HCT116 (cell line): ENCODE results near the gene CELF2. TPM values are rescaled to one million over a fixed set of nuclear protein-coding genes. Genes with fewer than 3 reads are reported as not detected.

Experiments
- ATAC-seq: fragments of 200-7000 bp; cut with Tn5 transposase; 2 replicates; pipeline ENCODE4 v1.9.1; 2020; ENCODE audit warnings: mild to moderate bottlenecking, moderate library complexity
- BruUV-seq: library from RNA; stranded (reverse); fragments of 400-500 nt; replicated peaks from 2 replicates; lab custom pipeline; 2021; lab: Mats Ljungman, UMichigan
- CTCF ChIA-PET: fragments of 300-600 bp; sonication (Branson Sonifier 250); formaldehyde crosslinking; loops from one replicate; lab custom pipeline; 2021; ENCODE audit warnings: antibody characterized with exemption; lab: Charles Lee
- POLR2A ChIA-PET: fragments of 300-600, 350-600 bp; sonication (Branson Sonifier 250); formaldehyde crosslinking; loops from one replicate; lab custom pipeline; 2021; ENCODE audit warnings: antibody characterized with exemption; lab: Charles Lee
- RAD21 ChIA-PET, 2 experiments: fragments of 300-600 bp; sonication (Branson Sonifier 250); formaldehyde crosslinking; loops; one replicate each; lab custom pipeline; 2023; ENCODE audit warnings: low total read pairs in 2 of 2; ENCODE audit not compliant: uncharacterized antibody in 2 of 2, unreplicated experiment in 2 of 2, low non-redundant PET in 1 of 2; lab: Charles Lee
- DNase-seq: peaks from one replicate; pipeline ENCODE4 v3.0.0-alpha.2; 2010; ENCODE audit warnings: low read depth, low spot score
- H2AFZ ChIP-seq: fragments of 200-600 bp; shearing (Covaris generic), sonication (generic); 2 replicates; pipeline ENCODE4 v1.6.1; 2017; ENCODE audit warnings: low read depth, mixed run types, mixed read lengths, antibody characterized with exemption, low read length; ENCODE audit not compliant: poor library complexity, severe bottlenecking
- H3K27ac ChIP-seq: 2 replicates; pipeline ENCODE4 v1.5.1; 2012; ENCODE audit warnings: low read depth, low read length
- H3K27me3 ChIP-seq: fragments of 200-600 bp; sonication (generic); 2 replicates; pipeline ENCODE4 v1.6.1; 2016; ENCODE audit warnings: mixed run types, low read length, mixed read lengths; ENCODE audit not compliant: insufficient read depth
- H3K36me3 ChIP-seq, 2 experiments: fragments of 200-500 bp in 1 of 2; fragments of 200-600 bp in 1 of 2; sonication (Bioruptor generic) in 1 of 2; sonication (generic) in 1 of 2; 2 replicates each; pipeline versions ENCODE4 v1.5.1 to v1.6.1; 2014 to 2016; ENCODE audit warnings: low read length in 2 of 2, inconsistent platforms in 1 of 2, mixed read lengths in 1 of 2, mixed run types in 1 of 2; ENCODE audit not compliant: insufficient read depth in 2 of 2, control insufficient read depth in 1 of 2
- H3K4me1 ChIP-seq, 2 experiments: fragments of 200-600 bp in 1 of 2; sonication (generic) in 1 of 2; 2 replicates each; pipeline versions ENCODE4 v1.5.1 to v1.6.1; 2012 to 2017; ENCODE audit warnings: low read length in 2 of 2, inconsistent platforms in 1 of 2, mild to moderate bottlenecking in 1 of 2, mixed read lengths in 1 of 2, mixed run types in 1 of 2, moderate library complexity in 1 of 2; ENCODE audit not compliant: insufficient read depth in 2 of 2, control insufficient read depth in 1 of 2
- H3K4me2 ChIP-seq: fragments of 200-600 bp; sonication (generic); 2 replicates; pipeline ENCODE4 v1.6.1; 2017; ENCODE audit warnings: mixed run types, low read length, mixed read lengths
- H3K4me3 ChIP-seq, 2 experiments: fragments of 200-600 bp in 1 of 2; sonication (generic) in 1 of 2; replicated peaks in 1 of 2; 2 replicates each; pipeline ENCODE4 v1.5.1; 2011 to 2016; ENCODE audit warnings: low read length in 2 of 2, control low read depth in 1 of 2, low read depth in 1 of 2, mild to moderate bottlenecking in 1 of 2, mixed read lengths in 1 of 2, mixed run types in 1 of 2
- H3K79me2 ChIP-seq: fragments of 200-600 bp; sonication (generic); 2 replicates; pipeline ENCODE4 v1.6.1; 2017; ENCODE audit warnings: mild to moderate bottlenecking, mixed run types, low read length, moderate library complexity, mixed read lengths; ENCODE audit not compliant: insufficient read depth
- H3K9ac ChIP-seq: fragments of 200-600 bp; sonication (generic); 2 replicates; pipeline ENCODE4 v1.6.1; 2016; ENCODE audit warnings: low read length, mixed read lengths
- H3K9me2 ChIP-seq: fragments of 200-600 bp; sonication (generic), shearing (Covaris generic); 2 replicates; pipeline ENCODE4 v1.6.1; 2017; ENCODE audit warnings: mixed run types, mild to moderate bottlenecking, moderate library complexity; ENCODE audit not compliant: insufficient read depth
- H3K9me3 ChIP-seq, 2 experiments: fragments of 200-500 bp in 1 of 2; fragments of 200-600 bp in 1 of 2; sonication (Bioruptor generic) in 1 of 2; sonication (generic) in 1 of 2; 2 replicates each; pipeline ENCODE4 v1.6.1; 2014 to 2017; ENCODE audit warnings: low read length in 2 of 2, mixed read lengths in 2 of 2, inconsistent platforms in 1 of 2, low read depth in 1 of 2, mild to moderate bottlenecking in 1 of 2, mixed run types in 1 of 2, moderate library complexity in 1 of 2; ENCODE audit not compliant: control insufficient read depth in 1 of 2, insufficient read depth in 1 of 2
- H4K20me1 ChIP-seq: fragments of 200-600 bp; sonication (generic), shearing (Covaris generic); 2 replicates; pipeline ENCODE4 v1.6.1; 2017; ENCODE audit warnings: mixed run types, mild to moderate bottlenecking, moderate library complexity; ENCODE audit not compliant: insufficient read depth
- ELF1 ChIP-seq: IDR thresholded peaks from 2 replicates; pipeline ENCODE4 v1.6.1; 2012; ENCODE audit warnings: low read depth, borderline replicate concordance
- JUND ChIP-seq: IDR thresholded peaks from 2 replicates; pipeline ENCODE4 v1.6.1; 2012
- POLR2AphosphoS5 ChIP-seq: IDR thresholded peaks from 2 replicates; pipeline ENCODE4 v1.6.1; 2011; ENCODE audit warnings: mild to moderate bottlenecking, low read depth, low read length, moderate library complexity
- YY1 ChIP-seq: IDR thresholded peaks from 2 replicates; pipeline ENCODE4 v1.6.1; 2011; ENCODE audit warnings: low read length, low read depth, moderate library complexity, mild to moderate bottlenecking; ENCODE audit not compliant: insufficient replicate concordance; ENCODE audit errors: extremely low read depth
- intact Hi-C: fragments of 100-400 bp; cut with micrococcal nuclease; formaldehyde crosslinking; loops from 2 replicates; pipeline ENCODE4 v1.10.0; 2022
- total RNA-seq: library from RNA; stranded (reverse); gene quantifications from one replicate; pipeline ENCODE4 v1.2.1, GENCODE V29; 2021; ENCODE audit not compliant: unreplicated experiment
- TF ChIP-seq, protein P1 (sequence below): IDR thresholded peaks from 2 replicates; pipeline ENCODE4 v1.6.1; 2012; ENCODE audit warnings: low read depth

Gene CELF2
- total RNA-seq, 1 experiment from 2014 or later: 0.66 TPM

DNA sequence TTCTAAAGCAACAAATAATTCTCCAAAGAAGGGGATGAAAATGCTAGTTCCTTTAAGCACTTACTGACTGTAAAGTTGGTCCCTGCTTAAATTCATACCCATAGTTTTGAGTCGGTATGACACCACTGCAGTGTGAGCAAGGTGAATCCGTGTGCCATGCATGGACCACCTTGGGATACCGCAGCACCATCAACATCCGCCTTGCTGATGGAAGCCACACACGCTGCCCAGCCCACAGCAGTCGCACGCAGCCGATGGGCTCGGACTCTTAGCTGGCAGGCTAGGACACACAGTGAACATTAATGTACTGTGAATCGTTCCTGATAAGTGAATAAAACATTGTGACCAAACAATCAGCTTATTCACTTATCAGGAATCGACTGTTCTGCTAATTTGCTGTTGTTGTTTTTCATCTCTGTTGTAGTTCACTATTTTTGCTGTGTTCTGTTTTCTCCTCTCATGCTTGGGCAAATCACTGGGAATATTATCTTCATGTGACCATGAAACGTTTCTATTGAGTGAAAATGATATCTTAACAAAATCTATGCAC, 318.3 kb downstream of the CELF2 start:
- intact Hi-C loops: no loop called here
- peaks cover 23% of the 10 kb centered on the region for H3K27me3 ChIP-seq

More for the DNA sequence above, 318.3 kb downstream of the CELF2 start:
- Histone ChIP-seq H3K4me1 (no peaks in the 10 kb centered on the region), H3K9ac (no peak overlapping the region), H3K9me2 (no peaks in the 10 kb centered on the region), H2AFZ (no peak overlapping the region), H4K20me1 (no peaks in the 10 kb centered on the region), H3K36me3 (no peaks in the 10 kb centered on the region), H3K27ac (no peak overlapping the region), H3K4me3 (no peak overlapping the region), H3K79me2 (no peaks in the 10 kb centered on the region), H3K4me2 (no peak overlapping the region), H3K9me3 (no peaks in the 10 kb centered on the region)
- POLR2A ChIA-PET: no interaction called here
- no TSS peak for BruUV-seq
- TF ChIP-seq ELF1 (no peak), POLR2AphosphoS5 (no peak), YY1 (no peak), JUND (no peak)
- TF ChIP-seq, protein P1, sequence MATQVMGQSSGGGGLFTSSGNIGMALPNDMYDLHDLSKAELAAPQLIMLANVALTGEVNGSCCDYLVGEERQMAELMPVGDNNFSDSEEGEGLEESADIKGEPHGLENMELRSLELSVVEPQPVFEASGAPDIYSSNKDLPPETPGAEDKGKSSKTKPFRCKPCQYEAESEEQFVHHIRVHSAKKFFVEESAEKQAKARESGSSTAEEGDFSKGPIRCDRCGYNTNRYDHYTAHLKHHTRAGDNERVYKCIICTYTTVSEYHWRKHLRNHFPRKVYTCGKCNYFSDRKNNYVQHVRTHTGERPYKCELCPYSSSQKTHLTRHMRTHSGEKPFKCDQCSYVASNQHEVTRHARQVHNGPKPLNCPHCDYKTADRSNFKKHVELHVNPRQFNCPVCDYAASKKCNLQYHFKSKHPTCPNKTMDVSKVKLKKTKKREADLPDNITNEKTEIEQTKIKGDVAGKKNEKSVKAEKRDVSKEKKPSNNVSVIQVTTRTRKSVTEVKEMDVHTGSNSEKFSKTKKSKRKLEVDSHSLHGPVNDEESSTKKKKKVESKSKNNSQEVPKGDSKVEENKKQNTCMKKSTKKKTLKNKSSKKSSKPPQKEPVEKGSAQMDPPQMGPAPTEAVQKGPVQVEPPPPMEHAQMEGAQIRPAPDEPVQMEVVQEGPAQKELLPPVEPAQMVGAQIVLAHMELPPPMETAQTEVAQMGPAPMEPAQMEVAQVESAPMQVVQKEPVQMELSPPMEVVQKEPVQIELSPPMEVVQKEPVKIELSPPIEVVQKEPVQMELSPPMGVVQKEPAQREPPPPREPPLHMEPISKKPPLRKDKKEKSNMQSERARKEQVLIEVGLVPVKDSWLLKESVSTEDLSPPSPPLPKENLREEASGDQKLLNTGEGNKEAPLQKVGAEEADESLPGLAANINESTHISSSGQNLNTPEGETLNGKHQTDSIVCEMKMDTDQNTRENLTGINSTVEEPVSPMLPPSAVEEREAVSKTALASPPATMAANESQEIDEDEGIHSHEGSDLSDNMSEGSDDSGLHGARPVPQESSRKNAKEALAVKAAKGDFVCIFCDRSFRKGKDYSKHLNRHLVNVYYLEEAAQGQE: no peak
- DNase-seq (no peak), ATAC-seq (no peak)
- RAD21 ChIA-PET: no interaction called here
- CTCF ChIA-PET: no interaction called here
